ENCODE results near the gene STAB2. TPM values are rescaled to one million over a fixed set of nuclear protein-coding genes. Genes with fewer than 3 reads are reported as not detected.

STAB2 gene
- total and polyA plus RNA-seq, 4 donors = 3.4 to 42.6 (median 16.6) TPM

DNA sequence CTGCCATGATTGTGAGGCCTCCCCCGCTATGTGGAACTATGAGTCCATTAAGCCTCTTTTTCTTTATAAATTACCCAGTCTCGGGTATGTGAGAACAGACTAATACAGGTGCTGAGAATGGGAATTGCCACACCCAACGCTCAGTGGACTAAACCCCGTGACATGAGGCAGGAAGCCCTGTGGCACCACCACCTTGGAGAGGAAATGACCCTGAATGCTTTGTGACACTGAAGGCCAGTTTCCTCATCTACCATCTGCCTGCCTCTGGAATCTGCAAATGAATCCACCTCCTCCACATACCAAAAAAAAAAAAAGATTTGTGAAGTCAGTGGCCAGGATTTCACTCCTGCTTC, 212.4 kb downstream of the STAB2 start (continued):
- no peak for TF ChIP-seq RXRA (IDR thresholded peaks at IDR 0.05)
- TF ChIP-seq, protein P1, sequence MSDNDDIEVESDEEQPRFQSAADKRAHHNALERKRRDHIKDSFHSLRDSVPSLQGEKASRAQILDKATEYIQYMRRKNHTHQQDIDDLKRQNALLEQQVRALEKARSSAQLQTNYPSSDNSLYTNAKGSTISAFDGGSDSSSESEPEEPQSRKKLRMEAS (IDR thresholded peaks at IDR 0.05) = no peak
- no peak for TF ChIP-seq GABPA (IDR thresholded peaks at IDR 0.05 in 1 of 2, conservative IDR thresholded peaks at IDR 0.05 in 1 of 2)
- TF ChIP-seq EGR1 (IDR thresholded peaks at IDR 0.05; ENCODE audit: low read depth in 2 of 2) = no peak

DNA sequence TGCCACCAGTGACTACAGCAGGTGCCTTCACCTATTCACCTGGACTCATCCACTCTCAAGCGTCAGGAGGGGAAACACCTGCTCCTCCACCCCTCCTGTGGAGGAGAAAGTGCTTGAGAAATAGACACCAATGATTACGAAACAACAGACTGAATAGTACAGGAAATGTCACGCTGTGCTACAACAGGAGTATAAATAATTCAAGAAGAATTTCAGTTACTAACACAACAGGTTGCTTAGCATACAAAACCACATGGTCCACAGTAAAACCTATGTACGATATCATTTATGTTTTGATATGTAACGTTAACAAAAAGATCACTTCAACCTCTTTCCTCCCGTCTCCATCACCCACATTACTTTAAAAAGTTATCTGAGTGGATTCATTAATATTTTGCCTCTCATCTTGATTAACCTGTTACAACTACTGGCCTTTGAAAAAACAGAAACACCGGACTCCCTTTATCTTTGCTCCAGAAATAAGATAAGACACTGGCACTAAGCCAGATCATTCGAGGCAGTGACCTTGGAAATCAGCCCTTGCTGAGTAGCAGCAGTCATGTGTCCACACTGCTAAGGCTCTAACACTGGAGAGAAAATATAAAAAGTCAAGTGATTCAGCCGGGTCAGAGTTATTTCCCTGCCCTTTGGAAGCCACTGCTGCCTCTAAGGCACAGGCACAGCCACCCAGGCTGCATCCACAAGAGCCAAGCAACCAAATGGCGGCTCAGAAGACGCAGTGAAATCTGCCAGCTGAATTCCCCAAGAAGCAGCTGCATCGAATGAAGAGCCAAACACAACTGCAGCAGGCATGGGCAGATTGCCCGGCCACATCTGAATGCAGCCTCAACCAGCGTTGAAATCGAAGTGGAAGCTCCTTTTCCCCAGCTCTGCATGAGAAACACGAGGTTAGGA, 213.0 kb downstream of the STAB2 start:
- Histone ChIP-seq H3K27me3 (ENCODE audit: control insufficient read depth in 4 of 4, insufficient read depth in 4 of 4, low read length in 3 of 4) (no peaks in the 10 kb centered on the region), H3K9ac (ENCODE audit: low read depth in 1 of 2, low read length in 2 of 2) (no peak overlapping the region), H3K4me3 (ENCODE audit: low read depth in 1 of 3, low read length in 3 of 3) (no peak overlapping the region), H3K9me3 (ENCODE audit: control insufficient read depth in 4 of 4, low read length in 3 of 4) (no peaks in the 10 kb centered on the region), H3K27ac (ENCODE audit: low read depth in 1 of 2, low read length in 2 of 2) (peak overlapping the region; percentile 50 to 73), H3K36me3 (ENCODE audit: control insufficient read depth in 4 of 4, insufficient read depth in 3 of 4, low read depth in 1 of 4, low read length in 3 of 4) (peaks cover 3 to 6% (median 5%) of the 10 kb centered on the region in 4 donors), H3K4me1 (ENCODE audit: control insufficient read depth in 4 of 4, insufficient read depth in 4 of 4, low read length in 3 of 4) (peaks cover 4 to 17% (median 16%) of the 10 kb centered on the region in 4 donors)
- no peak for DNase-seq (ENCODE audit: low spot score)
- TF ChIP-seq RXRA (IDR thresholded peaks at IDR 0.05) (peak in 1 of 2 donors; percentile 44), HNF4A (conservative IDR thresholded peaks at IDR 0.05) (peak; percentile 3 to 44), TAF1 (conservative IDR thresholded peaks at IDR 0.05) (no peak), FOXA1 (IDR thresholded peaks at IDR 0.05) (no peak), GABPA (IDR thresholded peaks at IDR 0.05 in 1 of 2, conservative IDR thresholded peaks at IDR 0.05 in 1 of 2) (no peak), FOXA2 (IDR thresholded peaks at IDR 0.05) (no peak), RAD21 (IDR thresholded peaks at IDR 0.05) (peak in 1 of 2 donors; percentile 15), SP1 (IDR thresholded peaks at IDR 0.05) (peak; percentile 8), HNF4G (IDR thresholded peaks at IDR 0.05) (no peak), JUND (IDR thresholded peaks at IDR 0.05) (peak in 1 of 2 donors; percentile 29), NR2F2 (IDR thresholded peaks at IDR 0.05) (no peak)
- TF ChIP-seq, protein P2, sequence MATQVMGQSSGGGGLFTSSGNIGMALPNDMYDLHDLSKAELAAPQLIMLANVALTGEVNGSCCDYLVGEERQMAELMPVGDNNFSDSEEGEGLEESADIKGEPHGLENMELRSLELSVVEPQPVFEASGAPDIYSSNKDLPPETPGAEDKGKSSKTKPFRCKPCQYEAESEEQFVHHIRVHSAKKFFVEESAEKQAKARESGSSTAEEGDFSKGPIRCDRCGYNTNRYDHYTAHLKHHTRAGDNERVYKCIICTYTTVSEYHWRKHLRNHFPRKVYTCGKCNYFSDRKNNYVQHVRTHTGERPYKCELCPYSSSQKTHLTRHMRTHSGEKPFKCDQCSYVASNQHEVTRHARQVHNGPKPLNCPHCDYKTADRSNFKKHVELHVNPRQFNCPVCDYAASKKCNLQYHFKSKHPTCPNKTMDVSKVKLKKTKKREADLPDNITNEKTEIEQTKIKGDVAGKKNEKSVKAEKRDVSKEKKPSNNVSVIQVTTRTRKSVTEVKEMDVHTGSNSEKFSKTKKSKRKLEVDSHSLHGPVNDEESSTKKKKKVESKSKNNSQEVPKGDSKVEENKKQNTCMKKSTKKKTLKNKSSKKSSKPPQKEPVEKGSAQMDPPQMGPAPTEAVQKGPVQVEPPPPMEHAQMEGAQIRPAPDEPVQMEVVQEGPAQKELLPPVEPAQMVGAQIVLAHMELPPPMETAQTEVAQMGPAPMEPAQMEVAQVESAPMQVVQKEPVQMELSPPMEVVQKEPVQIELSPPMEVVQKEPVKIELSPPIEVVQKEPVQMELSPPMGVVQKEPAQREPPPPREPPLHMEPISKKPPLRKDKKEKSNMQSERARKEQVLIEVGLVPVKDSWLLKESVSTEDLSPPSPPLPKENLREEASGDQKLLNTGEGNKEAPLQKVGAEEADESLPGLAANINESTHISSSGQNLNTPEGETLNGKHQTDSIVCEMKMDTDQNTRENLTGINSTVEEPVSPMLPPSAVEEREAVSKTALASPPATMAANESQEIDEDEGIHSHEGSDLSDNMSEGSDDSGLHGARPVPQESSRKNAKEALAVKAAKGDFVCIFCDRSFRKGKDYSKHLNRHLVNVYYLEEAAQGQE (IDR thresholded peaks at IDR 0.05) = no peak
- TF ChIP-seq, protein P3, sequence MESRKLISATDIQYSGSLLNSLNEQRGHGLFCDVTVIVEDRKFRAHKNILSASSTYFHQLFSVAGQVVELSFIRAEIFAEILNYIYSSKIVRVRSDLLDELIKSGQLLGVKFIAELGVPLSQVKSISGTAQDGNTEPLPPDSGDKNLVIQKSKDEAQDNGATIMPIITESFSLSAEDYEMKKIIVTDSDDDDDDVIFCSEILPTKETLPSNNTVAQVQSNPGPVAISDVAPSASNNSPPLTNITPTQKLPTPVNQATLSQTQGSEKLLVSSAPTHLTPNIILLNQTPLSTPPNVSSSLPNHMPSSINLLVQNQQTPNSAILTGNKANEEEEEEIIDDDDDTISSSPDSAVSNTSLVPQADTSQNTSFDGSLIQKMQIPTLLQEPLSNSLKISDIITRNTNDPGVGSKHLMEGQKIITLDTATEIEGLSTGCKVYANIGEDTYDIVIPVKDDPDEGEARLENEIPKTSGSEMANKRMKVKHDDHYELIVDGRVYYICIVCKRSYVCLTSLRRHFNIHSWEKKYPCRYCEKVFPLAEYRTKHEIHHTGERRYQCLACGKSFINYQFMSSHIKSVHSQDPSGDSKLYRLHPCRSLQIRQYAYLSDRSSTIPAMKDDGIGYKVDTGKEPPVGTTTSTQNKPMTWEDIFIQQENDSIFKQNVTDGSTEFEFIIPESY (IDR thresholded peaks at IDR 0.05) = no peak
- TF ChIP-seq, protein P4, sequence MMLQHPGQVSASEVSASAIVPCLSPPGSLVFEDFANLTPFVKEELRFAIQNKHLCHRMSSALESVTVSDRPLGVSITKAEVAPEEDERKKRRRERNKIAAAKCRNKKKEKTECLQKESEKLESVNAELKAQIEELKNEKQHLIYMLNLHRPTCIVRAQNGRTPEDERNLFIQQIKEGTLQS (IDR thresholded peaks at IDR 0.05) = no peak
- TF ChIP-seq, protein P1 (IDR thresholded peaks at IDR 0.05) = peak; percentile 25
- 20% methylated on average over 16 of the region's 16 CpGs for WGBS

All from liver (tissue), 9 donors.